Smooth muscle cell (in vitro differentiated cells): ENCODE data around the gene SNCA. TPM values are rescaled to one million over a fixed set of nuclear protein-coding genes. Genes with fewer than 3 reads are reported as not detected.

ENCODE experiments used
- DNase-seq: peaks from one replicate; lab custom pipeline; 2025; ENCODE audit not compliant: unreplicated experiment; lab: John Stamatoyannopoulos, UW
- H2AFZ ChIP-seq: fragments of 200-600 bp; sonication (generic); 2 replicates; pipeline ENCODE4 v1.6.0; 2016; ENCODE audit warnings: antibody characterized with exemption, low read depth, mild to moderate bottlenecking
- H3F3A ChIP-seq: fragments of 200-600 bp; sonication (generic); 2 replicates; pipeline ENCODE4 v1.6.0; 2017; ENCODE audit warnings: antibody characterized with exemption, low read depth
- H3K27ac ChIP-seq: fragments of 200-600 bp; sonication (generic); 2 replicates; pipeline ENCODE4 v1.5.1; 2016; ENCODE audit warnings: low read depth, mild to moderate bottlenecking
- H3K27me3 ChIP-seq: fragments of 200-600 bp; sonication (generic); 2 replicates; pipeline ENCODE4 v1.6.1; 2016; ENCODE audit warnings: low read depth, mild to moderate bottlenecking
- H3K36me3 ChIP-seq: fragments of 200-600 bp; sonication (generic); 2 replicates; pipeline ENCODE4 v1.5.1; 2016; ENCODE audit warnings: low read depth
- H3K4me1 ChIP-seq: fragments of 200-600 bp; sonication (generic); 2 replicates; pipeline ENCODE4 v1.5.1; 2016; ENCODE audit warnings: low read depth
- H3K4me2 ChIP-seq: fragments of 200-600 bp; sonication (generic); 2 replicates; pipeline ENCODE4 v1.6.0; 2016; ENCODE audit warnings: mild to moderate bottlenecking
- H3K4me3 ChIP-seq: fragments of 200-600 bp; sonication (generic); 2 replicates; pipeline ENCODE4 v1.5.1; 2016; ENCODE audit warnings: mild to moderate bottlenecking
- H3K79me2 ChIP-seq: fragments of 200-600 bp; sonication (generic); 2 replicates; pipeline ENCODE4 v1.6.0; 2016; ENCODE audit warnings: low read depth, mild to moderate bottlenecking
- H3K9ac ChIP-seq: fragments of 200-600 bp; sonication (generic); 2 replicates; pipeline ENCODE4 v1.6.0; 2016; ENCODE audit warnings: low read depth
- H3K9me3 ChIP-seq: fragments of 200-600 bp; sonication (generic); replicated peaks from 2 replicates; pipeline ENCODE4 v1.5.1; 2016; ENCODE audit warnings: low read depth
- H4K20me1 ChIP-seq: fragments of 200-600 bp; sonication (generic); 2 replicates; pipeline ENCODE4 v1.6.0; 2016; ENCODE audit warnings: low read depth
- WGBS: methylation state at CpG from one replicate; pipeline ENCODE4 v1.1.7; 2016; ENCODE audit warnings: low lambda C conversion rate; 5-methylcytosine and 5-hydroxymethylcytosine counted together
- polyA plus RNA-seq: library from polyadenylated mRNA; unstranded; fragments of >200 nt; fragmentation: Nextera tagmentation; extraction: Ambion mirVana; gene quantifications from 2 replicates; pipeline ENCODE4 v1.2.1, GENCODE V29; 2016
- total RNA-seq: library from RNA; depleted of rRNA; stranded (reverse); fragments of >200 nt; gene quantifications from 2 replicates; pipeline ENCODE4 v1.2.3, GENCODE V29; 2014
- TF ChIP-seq, protein P1 (sequence below): fragments of 200-600 bp; sonication (generic); IDR thresholded peaks from 2 replicates; pipeline ENCODE4 v1.5.1; 2017; ENCODE audit warnings: borderline replicate concordance, mild to moderate bottlenecking, antibody characterized with exemption; ENCODE audit not compliant: insufficient read depth, poor library complexity, severe bottlenecking

The SNCA gene
- total and polyA plus RNA-seq, 2 experiments from 2014 or later: 0.22 to 3.2 TPM

DNA sequence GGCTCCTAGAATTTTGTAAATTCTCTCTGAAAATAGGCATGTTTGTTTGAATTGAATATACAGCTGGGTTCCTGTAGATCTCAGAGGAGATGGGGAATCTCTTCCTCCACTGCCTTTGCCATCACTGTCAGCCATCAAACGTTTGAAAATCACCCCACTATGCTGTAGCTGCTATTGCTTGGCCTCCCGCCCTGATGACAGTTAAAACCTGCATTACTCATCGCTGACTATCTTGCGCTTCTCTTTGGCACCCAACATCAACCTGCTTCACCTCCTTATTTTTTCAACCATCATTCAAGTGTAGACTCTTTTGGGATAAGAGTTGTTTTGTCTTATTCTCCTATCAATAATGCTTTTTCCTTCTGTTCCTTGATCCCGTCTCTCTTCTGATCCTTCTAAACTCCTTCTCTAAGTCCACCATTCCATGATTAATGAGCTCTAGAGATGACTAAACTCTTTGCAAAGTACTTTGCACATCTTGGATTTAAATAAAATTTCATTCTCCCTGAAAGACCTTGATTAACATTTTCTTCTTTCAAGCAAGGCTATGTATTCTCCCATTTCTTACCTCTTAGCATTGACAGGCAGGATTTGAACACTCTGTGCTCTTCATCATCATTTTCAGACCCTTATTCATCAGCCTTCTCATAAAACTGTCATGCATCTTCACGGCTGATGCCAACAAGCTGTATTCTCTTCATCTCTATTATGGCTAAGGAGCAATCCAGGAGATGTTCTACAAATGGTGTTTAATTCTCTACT, 133.0 kb downstream of the SNCA start:
- Histone ChIP-seq H3K9ac (no peak overlapping the region), H3K9me3 (no peaks in the 10 kb centered on the region), H3K27me3 (no peaks in the 10 kb centered on the region), H3K4me1 (peaks cover 3% of the 10 kb centered on the region), H3F3A (no peaks in the 10 kb centered on the region), H3K36me3 (no peaks in the 10 kb centered on the region), H3K4me3 (no peak overlapping the region), H3K79me2 (no peaks in the 10 kb centered on the region), H4K20me1 (no peaks in the 10 kb centered on the region), H3K4me2 (no peak overlapping the region), H3K27ac (no peak overlapping the region), H2AFZ (no peak overlapping the region)
- 82% methylated on average over 6 of the region's 6 CpGs for WGBS
- DNase-seq: no peak
- TF ChIP-seq, protein P1, sequence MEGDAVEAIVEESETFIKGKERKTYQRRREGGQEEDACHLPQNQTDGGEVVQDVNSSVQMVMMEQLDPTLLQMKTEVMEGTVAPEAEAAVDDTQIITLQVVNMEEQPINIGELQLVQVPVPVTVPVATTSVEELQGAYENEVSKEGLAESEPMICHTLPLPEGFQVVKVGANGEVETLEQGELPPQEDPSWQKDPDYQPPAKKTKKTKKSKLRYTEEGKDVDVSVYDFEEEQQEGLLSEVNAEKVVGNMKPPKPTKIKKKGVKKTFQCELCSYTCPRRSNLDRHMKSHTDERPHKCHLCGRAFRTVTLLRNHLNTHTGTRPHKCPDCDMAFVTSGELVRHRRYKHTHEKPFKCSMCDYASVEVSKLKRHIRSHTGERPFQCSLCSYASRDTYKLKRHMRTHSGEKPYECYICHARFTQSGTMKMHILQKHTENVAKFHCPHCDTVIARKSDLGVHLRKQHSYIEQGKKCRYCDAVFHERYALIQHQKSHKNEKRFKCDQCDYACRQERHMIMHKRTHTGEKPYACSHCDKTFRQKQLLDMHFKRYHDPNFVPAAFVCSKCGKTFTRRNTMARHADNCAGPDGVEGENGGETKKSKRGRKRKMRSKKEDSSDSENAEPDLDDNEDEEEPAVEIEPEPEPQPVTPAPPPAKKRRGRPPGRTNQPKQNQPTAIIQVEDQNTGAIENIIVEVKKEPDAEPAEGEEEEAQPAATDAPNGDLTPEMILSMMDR: no peak

DNA sequence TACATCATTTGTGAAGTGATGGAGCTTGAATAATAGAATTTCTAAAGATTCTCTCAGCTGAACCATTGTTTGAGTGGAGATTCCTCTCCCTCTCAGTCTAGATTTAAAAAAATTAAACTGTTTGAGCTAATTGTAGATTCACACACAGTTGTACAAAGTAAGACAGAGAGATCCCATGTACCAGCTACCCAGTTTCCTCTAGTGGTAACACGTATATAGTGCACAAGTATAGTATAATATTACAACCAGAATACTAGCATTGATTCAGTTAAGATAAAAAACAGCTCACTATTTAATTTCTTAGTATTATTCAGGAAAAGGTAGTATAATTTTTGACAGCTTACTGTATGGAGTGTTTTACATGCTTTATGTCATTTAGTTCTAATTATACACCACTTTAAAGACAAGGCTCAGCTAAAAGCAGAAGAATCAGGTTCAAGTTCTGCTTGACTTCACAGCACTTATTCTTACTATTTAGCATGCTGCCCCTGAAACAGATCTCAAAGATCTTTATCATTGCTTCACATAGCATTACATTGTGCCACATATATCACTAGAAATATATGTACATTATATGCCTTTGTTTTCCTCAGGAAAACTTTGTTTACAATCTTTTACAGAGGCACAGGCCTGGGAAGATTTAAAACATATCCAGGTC, 136.1 kb downstream of the SNCA start:
- Histone ChIP-seq H4K20me1 (no peaks in the 10 kb centered on the region), H3K4me3 (no peak overlapping the region), H3K4me2 (no peak overlapping the region), H3F3A (no peaks in the 10 kb centered on the region), H3K9ac (no peak overlapping the region), H3K27ac (no peak overlapping the region), H2AFZ (no peak overlapping the region), H3K27me3 (no peaks in the 10 kb centered on the region), H3K4me1 (no peaks in the 10 kb centered on the region), H3K9me3 (no peaks in the 10 kb centered on the region), H3K36me3 (no peaks in the 10 kb centered on the region), H3K79me2 (no peaks in the 10 kb centered on the region)
- no peak for DNase-seq
- WGBS: 76% methylated on average over 1 of the region's 1 CpG
- TF ChIP-seq, protein P1: no peak

DNA sequence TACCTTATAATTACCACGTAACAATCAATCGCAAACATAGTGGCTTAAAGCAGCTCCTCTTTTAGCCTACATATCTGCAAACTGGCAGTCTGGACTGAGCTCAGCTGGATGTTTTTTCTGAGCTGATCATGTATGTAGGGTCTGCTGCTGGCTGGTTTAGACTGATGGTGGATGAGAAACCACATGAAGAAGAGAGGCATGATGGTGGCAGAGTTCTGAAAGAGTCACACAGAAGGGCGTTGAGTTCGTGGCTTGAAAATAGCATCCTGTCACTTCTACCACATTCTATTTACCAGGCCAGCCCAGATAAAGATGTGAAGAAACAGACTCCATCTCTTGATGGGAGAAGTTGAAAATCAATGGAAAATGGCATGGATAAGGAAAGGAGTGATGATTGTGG, 151.3 kb downstream of the SNCA start:
- H3K9me3 ChIP-seq: no peaks in the 10 kb centered on the region
- no peak overlapping the region for H3K4me3 ChIP-seq
- peaks cover 8% of the 10 kb centered on the region for H3K4me1 ChIP-seq
- WGBS: 86% methylated on average over 4 of the region's 4 CpGs
- H3K27me3 ChIP-seq: no peaks in the 10 kb centered on the region
- H3K79me2 ChIP-seq: peaks cover 10% of the 10 kb centered on the region
- H4K20me1 ChIP-seq: no peaks in the 10 kb centered on the region
- TF ChIP-seq, protein P1: no peak
- H3F3A ChIP-seq: no peaks in the 10 kb centered on the region
- H3K9ac ChIP-seq: no peak overlapping the region
- DNase-seq: no peak
- no peak overlapping the region for H3K27ac ChIP-seq
- H3K4me2 ChIP-seq: no peak overlapping the region
- no peak overlapping the region for H2AFZ ChIP-seq
- no peaks in the 10 kb centered on the region for H3K36me3 ChIP-seq
